Measurements from ENCODE around the gene GOSR2.

GRCh38 chr17:46972346-46972745, 49.4 kb downstream of the GOSR2 start:
- no peak for TF ChIP-seq CTCF (conservative IDR thresholded peaks at IDR 0.05; ENCODE audit: low read length)
- no peak for TF ChIP-seq EZH2phosphoT487 (IDR thresholded peaks at IDR 0.05; ENCODE audit: borderline replicate concordance)
